ENCODE results near the gene NAA20. TPM values are rescaled to one million over a fixed set of nuclear protein-coding genes. Genes with fewer than 3 reads are reported as not detected.

NAA20 gene
- 58.4 TPM for polyA plus RNA-seq (2013, experiment 1 of 2)
- 54.4 TPM for polyA plus RNA-seq (2013, experiment 2 of 2)

- H3K79me1 ChIP-seq (ENCODE audit: low read length) = peaks cover 19% of the 10 kb centered on the region
- H3K56ac ChIP-seq (ENCODE audit: low read length) = peak within 1 kb of the TSS; percentile 94
- DNase-seq = peak; percentile 98
- no peak within 1 kb of the TSS for H4K5ac ChIP-seq (ENCODE audit: low read length)
- H2BK5ac ChIP-seq (ENCODE audit: low read length) = no peak within 1 kb of the TSS
- H3K4ac ChIP-seq (ENCODE audit: low read depth, low read length) = no peak within 1 kb of the TSS
- no peak within 1 kb of the TSS for H2AK5ac ChIP-seq (ENCODE audit: low read length)
- H3K27ac ChIP-seq (ENCODE audit: low read depth, low read length) = peak within 1 kb of the TSS; percentile 20
- no peaks in the 10 kb centered on the region for H3K4me1 ChIP-seq (ENCODE audit: control insufficient read depth, low read depth, low read length)
- peaks cover 40% of the 10 kb centered on the region for H3K79me2 ChIP-seq (ENCODE audit: control insufficient read depth, insufficient read depth, low read length)
- WGBS (ENCODE audit: extremely low coverage, insufficient coverage, low lambda C conversion rate) = no CpG with 5 or more reads among the region's 81 CpGs
- peak within 1 kb of the TSS; percentile 72 for H3K4me3 ChIP-seq (ENCODE audit: low read length)
- no peak within 1 kb of the TSS for H2BK120ac ChIP-seq (ENCODE audit: low read depth, low read length)
- H3K18ac ChIP-seq (ENCODE audit: low read length) = peak within 1 kb of the TSS; percentile 44
- peak within 1 kb of the TSS; percentile 65 for H3K4me2 ChIP-seq (ENCODE audit: low read length)
- H3K36me3 ChIP-seq (ENCODE audit: control insufficient read depth, insufficient read depth, low read length) = no peaks in the 10 kb centered on the region
- peak within 1 kb of the TSS; percentile 98 for H3K23ac ChIP-seq (ENCODE audit: low read length)
- H3K9ac ChIP-seq (ENCODE audit: low read length) = peak within 1 kb of the TSS; percentile 87
- H2BK15ac ChIP-seq (replicated peaks; ENCODE audit: low read depth) = no peak within 1 kb of the TSS
- no peaks in the 10 kb centered on the region for H3K27me3 ChIP-seq (ENCODE audit: insufficient read depth, low read length, poor library complexity)
- H4K8ac ChIP-seq (ENCODE audit: low read depth, low read length) = no peak within 1 kb of the TSS
Observed at GRCh38 chr20:20017001-20017843, at the start of gene NAA20. Gene NAA20 (plus strand): TSS chr20:20017362. CDS start chr20:20017397, 35 bp downstream.

- Histone ChIP-seq H2BK5ac (ENCODE audit: low read length) (no peak overlapping the region), H2AK5ac (ENCODE audit: low read length) (no peak overlapping the region), H3K4ac (ENCODE audit: low read depth, low read length) (no peak overlapping the region), H3K23ac (ENCODE audit: low read length) (no peak overlapping the region), H3K27ac (ENCODE audit: low read depth, low read length) (no peak overlapping the region), H3K27me3 (ENCODE audit: insufficient read depth, low read length, poor library complexity) (no peaks in the 10 kb centered on the region), H4K5ac (ENCODE audit: low read length) (no peak overlapping the region), H2BK120ac (ENCODE audit: low read depth, low read length) (no peak overlapping the region), H3K18ac (ENCODE audit: low read length) (no peak overlapping the region), H2BK15ac (replicated peaks; ENCODE audit: low read depth) (no peak overlapping the region), H3K4me2 (ENCODE audit: low read length) (no peak overlapping the region), H3K4me3 (ENCODE audit: low read length) (no peak overlapping the region), H3K79me1 (ENCODE audit: low read length) (no peaks in the 10 kb centered on the region), H3K79me2 (ENCODE audit: control insufficient read depth, insufficient read depth, low read length) (no peaks in the 10 kb centered on the region), H3K56ac (ENCODE audit: low read length) (no peak overlapping the region), H4K8ac (ENCODE audit: low read depth, low read length) (no peak overlapping the region), H3K4me1 (ENCODE audit: control insufficient read depth, low read depth, low read length) (no peaks in the 10 kb centered on the region), H3K36me3 (ENCODE audit: control insufficient read depth, insufficient read depth, low read length) (no peaks in the 10 kb centered on the region), H3K9ac (ENCODE audit: low read length) (no peak overlapping the region)
- no CpG with 5 or more reads among the region's 5 CpGs for WGBS (ENCODE audit: extremely low coverage, insufficient coverage, low lambda C conversion rate)
- DNase-seq = no peak
Observed at GRCh38 chr20:19967445-19967844, 49.7 kb upstream of the NAA20 start.

- no peak overlapping the region for H3K4me2 ChIP-seq (ENCODE audit: low read length)
- H3K36me3 ChIP-seq (ENCODE audit: control insufficient read depth, insufficient read depth, low read length) = no peaks in the 10 kb centered on the region
- no peak for DNase-seq
- no peak overlapping the region for H2BK120ac ChIP-seq (ENCODE audit: low read depth, low read length)
- no peak overlapping the region for H2AK5ac ChIP-seq (ENCODE audit: low read length)
- no peak overlapping the region for H2BK15ac ChIP-seq (replicated peaks; ENCODE audit: low read depth)
- no peaks in the 10 kb centered on the region for H3K4me1 ChIP-seq (ENCODE audit: control insufficient read depth, low read depth, low read length)
- no peaks in the 10 kb centered on the region for H3K79me2 ChIP-seq (ENCODE audit: control insufficient read depth, insufficient read depth, low read length)
- no peak overlapping the region for H3K27ac ChIP-seq (ENCODE audit: low read depth, low read length)
- H3K4ac ChIP-seq (ENCODE audit: low read depth, low read length) = no peak overlapping the region
- H4K8ac ChIP-seq (ENCODE audit: low read depth, low read length) = no peak overlapping the region
- H3K27me3 ChIP-seq (ENCODE audit: insufficient read depth, low read length, poor library complexity) = no peaks in the 10 kb centered on the region
- no peak overlapping the region for H3K56ac ChIP-seq (ENCODE audit: low read length)
- H3K4me3 ChIP-seq (ENCODE audit: low read length) = no peak overlapping the region
- no peak overlapping the region for H4K5ac ChIP-seq (ENCODE audit: low read length)
- no peak overlapping the region for H2BK5ac ChIP-seq (ENCODE audit: low read length)
- H3K23ac ChIP-seq (ENCODE audit: low read length) = no peak overlapping the region
- no peaks in the 10 kb centered on the region for H3K79me1 ChIP-seq (ENCODE audit: low read length)
- no CpG with 5 or more reads among the region's 7 CpGs for WGBS (ENCODE audit: extremely low coverage, insufficient coverage, low lambda C conversion rate)
- H3K18ac ChIP-seq (ENCODE audit: low read length) = no peak overlapping the region
- H3K9ac ChIP-seq (ENCODE audit: low read length) = no peak overlapping the region
Observed at GRCh38 chr20:19968028-19968427, 49.1 kb upstream of the NAA20 start.

GRCh38 chr20:19968466-19969073 is 48.6 kb upstream of the NAA20 start:
- Histone ChIP-seq H3K9ac (ENCODE audit: low read length) (no peak overlapping the region), H3K36me3 (ENCODE audit: control insufficient read depth, insufficient read depth, low read length) (no peaks in the 10 kb centered on the region), H4K8ac (ENCODE audit: low read depth, low read length) (no peak overlapping the region), H3K23ac (ENCODE audit: low read length) (no peak overlapping the region), H3K79me1 (ENCODE audit: low read length) (no peaks in the 10 kb centered on the region), H2BK15ac (replicated peaks; ENCODE audit: low read depth) (no peak overlapping the region), H3K27me3 (ENCODE audit: insufficient read depth, low read length, poor library complexity) (no peaks in the 10 kb centered on the region), H3K4me2 (ENCODE audit: low read length) (no peak overlapping the region), H3K18ac (ENCODE audit: low read length) (no peak overlapping the region), H3K27ac (ENCODE audit: low read depth, low read length) (no peak overlapping the region), H2AK5ac (ENCODE audit: low read length) (no peak overlapping the region), H3K4me3 (ENCODE audit: low read length) (no peak overlapping the region), H2BK120ac (ENCODE audit: low read depth, low read length) (no peak overlapping the region), H3K4me1 (ENCODE audit: control insufficient read depth, low read depth, low read length) (no peaks in the 10 kb centered on the region), H3K4ac (ENCODE audit: low read depth, low read length) (no peak overlapping the region), H3K79me2 (ENCODE audit: control insufficient read depth, insufficient read depth, low read length) (no peaks in the 10 kb centered on the region), H2BK5ac (ENCODE audit: low read length) (no peak overlapping the region), H3K56ac (ENCODE audit: low read length) (no peak overlapping the region), H4K5ac (ENCODE audit: low read length) (no peak overlapping the region)
- DNase-seq = no peak
- no CpG with 5 or more reads among the region's 4 CpGs for WGBS (ENCODE audit: extremely low coverage, insufficient coverage, low lambda C conversion rate)

- H3K56ac ChIP-seq (ENCODE audit: low read length) = no peak overlapping the region
- H4K8ac ChIP-seq (ENCODE audit: low read depth, low read length) = no peak overlapping the region
- no peak overlapping the region for H3K18ac ChIP-seq (ENCODE audit: low read length)
- DNase-seq = no peak
- H2BK120ac ChIP-seq (ENCODE audit: low read depth, low read length) = no peak overlapping the region
- no peak overlapping the region for H2AK5ac ChIP-seq (ENCODE audit: low read length)
- no peak overlapping the region for H3K4me2 ChIP-seq (ENCODE audit: low read length)
- H3K79me2 ChIP-seq (ENCODE audit: control insufficient read depth, insufficient read depth, low read length) = no peaks in the 10 kb centered on the region
- H3K23ac ChIP-seq (ENCODE audit: low read length) = no peak overlapping the region
- H2BK15ac ChIP-seq (replicated peaks; ENCODE audit: low read depth) = no peak overlapping the region
- no peaks in the 10 kb centered on the region for H3K4me1 ChIP-seq (ENCODE audit: control insufficient read depth, low read depth, low read length)
- H3K27me3 ChIP-seq (ENCODE audit: insufficient read depth, low read length, poor library complexity) = no peaks in the 10 kb centered on the region
- no peak overlapping the region for H3K4me3 ChIP-seq (ENCODE audit: low read length)
- H4K5ac ChIP-seq (ENCODE audit: low read length) = no peak overlapping the region
- H3K79me1 ChIP-seq (ENCODE audit: low read length) = no peaks in the 10 kb centered on the region
- H3K36me3 ChIP-seq (ENCODE audit: control insufficient read depth, insufficient read depth, low read length) = no peaks in the 10 kb centered on the region
- H3K4ac ChIP-seq (ENCODE audit: low read depth, low read length) = no peak overlapping the region
- no peak overlapping the region for H3K9ac ChIP-seq (ENCODE audit: low read length)
- no peak overlapping the region for H3K27ac ChIP-seq (ENCODE audit: low read depth, low read length)
- H2BK5ac ChIP-seq (ENCODE audit: low read length) = no peak overlapping the region
- no CpG with 5 or more reads among the region's 5 CpGs for WGBS (ENCODE audit: extremely low coverage, insufficient coverage, low lambda C conversion rate)
Observed at GRCh38 chr20:19969106-19969505, 48.1 kb upstream of the NAA20 start.
